ENCODE results near the gene IKBKG. TPM values are rescaled to one million over a fixed set of nuclear protein-coding genes. Genes with fewer than 3 reads are reported as not detected.

The IKBKG gene
- total and polyA plus RNA-seq, 2 donors from 2014 or later: 23.3 to 31.3 TPM

- Histone ChIP-seq H3K27ac (ENCODE audit: low read depth in 2 of 2, low read length in 2 of 2) (peak overlapping the region; percentile 84 to 94), H3K4me3 (ENCODE audit: low read length in 3 of 3) (peak overlapping the region in 2 of 3 donors; percentile 75 to 76), H3K9ac (ENCODE audit: low read length in 3 of 3) (peak overlapping the region in 2 of 3 donors; percentile 71 to 73), H3K9me3 (ENCODE audit: control insufficient read depth in 2 of 3, insufficient read depth in 1 of 3, low read length in 3 of 3) (no peaks in the 10 kb centered on the region), H3K4me1 (ENCODE audit: control insufficient read depth in 2 of 3, insufficient read depth in 2 of 3, low read depth in 1 of 3, low read length in 3 of 3) (peaks cover 2 to 10% (median 3%) of the 10 kb centered on the region in 3 donors), H3K36me3 (ENCODE audit: control insufficient read depth in 2 of 3, insufficient read depth in 3 of 3, low read length in 3 of 3) (peaks cover 0 to 3% (median 0%) of the 10 kb centered on the region in 3 donors), H3K27me3 (ENCODE audit: control insufficient read depth, insufficient read depth, low read length) (no peaks in the 10 kb centered on the region)
- peak in 3 of 5 donors; percentile 25 to 75 (median 52) for DNase-seq
- TF ChIP-seq, protein P1, sequence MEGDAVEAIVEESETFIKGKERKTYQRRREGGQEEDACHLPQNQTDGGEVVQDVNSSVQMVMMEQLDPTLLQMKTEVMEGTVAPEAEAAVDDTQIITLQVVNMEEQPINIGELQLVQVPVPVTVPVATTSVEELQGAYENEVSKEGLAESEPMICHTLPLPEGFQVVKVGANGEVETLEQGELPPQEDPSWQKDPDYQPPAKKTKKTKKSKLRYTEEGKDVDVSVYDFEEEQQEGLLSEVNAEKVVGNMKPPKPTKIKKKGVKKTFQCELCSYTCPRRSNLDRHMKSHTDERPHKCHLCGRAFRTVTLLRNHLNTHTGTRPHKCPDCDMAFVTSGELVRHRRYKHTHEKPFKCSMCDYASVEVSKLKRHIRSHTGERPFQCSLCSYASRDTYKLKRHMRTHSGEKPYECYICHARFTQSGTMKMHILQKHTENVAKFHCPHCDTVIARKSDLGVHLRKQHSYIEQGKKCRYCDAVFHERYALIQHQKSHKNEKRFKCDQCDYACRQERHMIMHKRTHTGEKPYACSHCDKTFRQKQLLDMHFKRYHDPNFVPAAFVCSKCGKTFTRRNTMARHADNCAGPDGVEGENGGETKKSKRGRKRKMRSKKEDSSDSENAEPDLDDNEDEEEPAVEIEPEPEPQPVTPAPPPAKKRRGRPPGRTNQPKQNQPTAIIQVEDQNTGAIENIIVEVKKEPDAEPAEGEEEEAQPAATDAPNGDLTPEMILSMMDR (IDR thresholded peaks at IDR 0.05; ENCODE audit: borderline replicate concordance, extremely low read depth, insufficient read depth): no peak
- FAIRE-seq: no peak
- intact Hi-C loops (cut with DNase I): no loop called here
Observed at GRCh38 chrX:154517101-154517781, 30.2 kb upstream of the IKBKG start.

GRCh38 chrX:154519389-154519788 lies 28.0 kb upstream of the IKBKG start:
- intact Hi-C loops (cut with DNase I): no loop called here
- H3K4me3 ChIP-seq (ENCODE audit: low read length in 3 of 3): no peak overlapping the region
- TF ChIP-seq, protein P1 (IDR thresholded peaks at IDR 0.05; ENCODE audit: borderline replicate concordance, extremely low read depth, insufficient read depth): no peak
- FAIRE-seq: no peak
- peaks cover 2 to 10% (median 3%) of the 10 kb centered on the region in 3 donors for H3K4me1 ChIP-seq (ENCODE audit: control insufficient read depth in 2 of 3, insufficient read depth in 2 of 3, low read depth in 1 of 3, low read length in 3 of 3)
- DNase-seq: no peak
- H3K27me3 ChIP-seq (ENCODE audit: control insufficient read depth, insufficient read depth, low read length): no peaks in the 10 kb centered on the region
- no peak overlapping the region for H3K27ac ChIP-seq (ENCODE audit: low read depth in 2 of 2, low read length in 2 of 2)
- H3K9ac ChIP-seq (ENCODE audit: low read length in 3 of 3): no peak overlapping the region
- H3K36me3 ChIP-seq (ENCODE audit: control insufficient read depth in 2 of 3, insufficient read depth in 3 of 3, low read length in 3 of 3): no peaks in the 10 kb centered on the region
- H3K9me3 ChIP-seq (ENCODE audit: control insufficient read depth in 2 of 3, insufficient read depth in 1 of 3, low read length in 3 of 3): no peaks in the 10 kb centered on the region

- FAIRE-seq: no peak
- H3K9ac ChIP-seq (ENCODE audit: low read length in 3 of 3): no peak overlapping the region
- TF ChIP-seq, protein P1 (IDR thresholded peaks at IDR 0.05; ENCODE audit: borderline replicate concordance, extremely low read depth, insufficient read depth): no peak
Observed at GRCh38 chrX:154525606-154526490, 21.6 kb upstream of the IKBKG start.

More at GRCh38 chrX:154525606-154526490, 21.6 kb upstream of the IKBKG start:
- no peak overlapping the region for H3K4me3 ChIP-seq (ENCODE audit: low read length in 3 of 3)
- peaks cover 0 to 6% (median 2%) of the 10 kb centered on the region in 3 donors for H3K4me1 ChIP-seq (ENCODE audit: control insufficient read depth in 2 of 3, insufficient read depth in 2 of 3, low read depth in 1 of 3, low read length in 3 of 3)
- no peak for DNase-seq
- intact Hi-C loops (cut with DNase I): no loop called here
- no peak overlapping the region for H3K27ac ChIP-seq (ENCODE audit: low read depth in 2 of 2, low read length in 2 of 2)
- no peaks in the 10 kb centered on the region for H3K27me3 ChIP-seq (ENCODE audit: control insufficient read depth, insufficient read depth, low read length)
- H3K9me3 ChIP-seq (ENCODE audit: control insufficient read depth in 2 of 3, insufficient read depth in 1 of 3, low read length in 3 of 3): no peaks in the 10 kb centered on the region
- H3K36me3 ChIP-seq (ENCODE audit: control insufficient read depth in 2 of 3, insufficient read depth in 3 of 3, low read length in 3 of 3): no peaks in the 10 kb centered on the region
